HCEC 1CT (cell line): Measurements from ENCODE around the gene PLEKHA8.
A peak's percentile ranks its signal among the peaks of the same experiment; 100 is the strongest.

Experiments used
- DNase-seq: peaks from one replicate; pipeline ENCODE4 v3.0.0-alpha.2; 2017

The PLEKHA8 gene

DNA sequence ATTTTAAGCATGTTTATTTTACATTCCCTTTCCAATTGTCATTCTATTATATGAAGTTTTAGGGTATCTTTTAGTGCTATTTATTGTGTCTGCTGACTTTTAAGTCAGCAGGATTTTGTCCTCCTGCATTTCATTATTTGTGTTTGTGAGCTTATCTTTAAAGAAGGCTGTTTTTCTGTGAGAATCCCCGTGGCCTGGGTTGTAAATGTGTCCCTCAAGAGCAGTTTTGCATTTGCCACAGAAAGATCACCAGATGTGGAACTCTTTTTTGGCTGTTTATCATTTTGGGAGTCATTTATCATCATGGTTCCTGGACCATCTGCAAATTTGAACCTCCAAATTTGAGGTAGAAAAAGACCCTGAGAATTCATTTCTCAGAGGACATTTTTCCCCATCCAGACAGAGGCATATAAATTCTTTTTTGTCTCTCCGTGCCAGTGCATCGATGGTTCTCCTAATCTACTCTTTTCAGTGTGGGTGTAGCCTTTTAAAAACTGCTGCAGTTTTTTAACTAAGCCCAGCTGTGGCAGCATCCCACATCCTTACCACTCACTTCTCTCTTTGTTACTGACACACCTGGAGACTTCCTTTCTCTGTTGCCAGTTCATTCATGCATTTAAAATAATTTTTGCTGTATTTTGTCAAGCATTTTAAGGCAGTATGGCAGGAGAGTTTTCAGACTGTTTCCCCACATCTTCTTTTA is 86.5 kb downstream of the PLEKHA8 start:
- no peak for DNase-seq

DNA sequence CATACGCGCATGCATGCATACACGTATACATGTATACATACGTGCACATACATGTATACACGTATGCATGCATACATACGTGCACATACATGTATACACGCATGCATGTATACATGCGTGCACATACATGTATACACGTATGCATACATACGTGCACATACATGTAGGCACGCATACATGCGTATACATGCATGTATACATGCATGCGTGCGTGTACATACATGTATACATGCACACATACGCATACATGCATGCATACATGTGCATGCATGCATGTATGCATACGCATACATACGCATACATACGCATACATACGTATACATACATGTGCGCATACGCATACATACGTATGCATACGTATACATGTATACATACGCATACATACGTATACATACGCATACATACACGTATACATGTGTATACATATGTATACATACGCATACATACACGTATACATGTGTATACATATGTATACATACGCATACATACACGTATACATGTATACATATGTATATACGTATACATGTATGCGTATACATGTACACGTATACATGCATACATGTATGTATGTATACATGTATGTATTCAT is 87.6 kb downstream of the PLEKHA8 start:
- DNase-seq, result no peak

DNA sequence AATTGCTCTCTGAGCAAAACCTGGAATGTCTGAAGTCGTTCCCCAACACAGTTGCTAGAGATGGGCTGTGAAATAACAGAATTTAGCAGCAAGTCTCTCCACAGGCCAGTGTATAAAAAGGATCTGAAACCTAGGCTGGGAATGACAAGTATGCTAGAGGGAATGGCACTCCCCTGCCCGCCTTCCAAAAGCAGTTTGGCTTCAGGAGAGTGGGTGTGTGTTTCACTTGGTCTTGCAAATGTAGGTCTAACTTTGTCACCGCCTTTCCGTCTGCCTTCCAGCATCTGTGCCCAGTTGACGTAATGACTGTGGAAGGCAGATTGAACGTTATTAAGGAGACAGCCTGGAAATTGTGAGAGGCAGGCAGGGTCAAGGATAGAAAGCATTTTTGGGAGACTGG is 88.6 kb downstream of the PLEKHA8 start:
- no peak for DNase-seq

DNA sequence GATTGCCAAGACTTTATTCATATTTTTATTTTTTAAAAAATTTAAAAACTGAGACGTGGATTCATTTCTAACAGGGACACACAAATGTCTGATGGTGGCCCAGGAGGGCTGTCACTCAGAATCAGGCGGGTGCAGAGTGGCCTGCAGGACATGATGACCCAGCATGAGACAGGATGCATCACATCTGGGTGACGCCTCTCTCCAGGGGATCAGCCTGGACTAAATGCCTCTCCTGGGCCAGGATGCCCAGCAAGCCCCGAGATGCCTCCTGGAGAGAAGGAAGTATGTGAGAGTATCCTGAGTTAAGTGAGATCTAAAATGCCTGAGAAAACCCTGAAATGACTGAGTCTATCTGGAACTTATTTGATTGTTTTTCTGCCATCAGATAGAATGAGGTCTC is 89.7 kb downstream of the PLEKHA8 start:
- DNase-seq, result no peak

DNA sequence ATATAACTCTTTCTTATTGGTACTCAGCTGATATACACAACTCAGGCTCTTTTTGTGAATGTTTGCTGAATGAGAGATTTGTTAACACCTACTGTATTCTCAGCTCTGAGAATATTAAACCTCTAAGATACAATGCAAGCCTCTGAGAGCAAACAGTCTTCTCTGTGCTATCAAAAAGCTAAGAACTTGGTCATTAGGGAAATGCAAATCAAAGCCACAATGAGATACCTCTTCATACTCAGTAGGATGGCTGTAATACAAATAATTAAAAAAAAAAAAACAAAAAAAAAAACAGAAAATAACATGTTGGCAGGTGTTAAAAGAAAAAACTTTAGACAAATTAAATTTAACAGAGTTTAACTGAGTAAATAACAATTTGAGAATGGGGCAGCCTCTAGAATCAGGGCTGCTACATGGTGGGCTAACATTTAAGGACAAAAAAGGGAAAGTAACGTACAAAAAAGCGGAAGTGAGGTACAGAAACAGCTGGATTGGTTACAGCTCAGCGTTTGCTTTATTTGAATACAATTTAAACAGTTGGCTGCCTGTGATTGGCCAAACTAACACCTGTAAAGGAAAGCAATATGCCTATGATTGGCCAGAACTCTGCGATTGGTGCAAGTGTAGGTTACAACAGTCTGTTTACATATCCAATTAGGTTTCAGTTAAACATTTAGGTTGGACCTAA is 91.8 kb downstream of the PLEKHA8 start:
- no peak for DNase-seq

DNA sequence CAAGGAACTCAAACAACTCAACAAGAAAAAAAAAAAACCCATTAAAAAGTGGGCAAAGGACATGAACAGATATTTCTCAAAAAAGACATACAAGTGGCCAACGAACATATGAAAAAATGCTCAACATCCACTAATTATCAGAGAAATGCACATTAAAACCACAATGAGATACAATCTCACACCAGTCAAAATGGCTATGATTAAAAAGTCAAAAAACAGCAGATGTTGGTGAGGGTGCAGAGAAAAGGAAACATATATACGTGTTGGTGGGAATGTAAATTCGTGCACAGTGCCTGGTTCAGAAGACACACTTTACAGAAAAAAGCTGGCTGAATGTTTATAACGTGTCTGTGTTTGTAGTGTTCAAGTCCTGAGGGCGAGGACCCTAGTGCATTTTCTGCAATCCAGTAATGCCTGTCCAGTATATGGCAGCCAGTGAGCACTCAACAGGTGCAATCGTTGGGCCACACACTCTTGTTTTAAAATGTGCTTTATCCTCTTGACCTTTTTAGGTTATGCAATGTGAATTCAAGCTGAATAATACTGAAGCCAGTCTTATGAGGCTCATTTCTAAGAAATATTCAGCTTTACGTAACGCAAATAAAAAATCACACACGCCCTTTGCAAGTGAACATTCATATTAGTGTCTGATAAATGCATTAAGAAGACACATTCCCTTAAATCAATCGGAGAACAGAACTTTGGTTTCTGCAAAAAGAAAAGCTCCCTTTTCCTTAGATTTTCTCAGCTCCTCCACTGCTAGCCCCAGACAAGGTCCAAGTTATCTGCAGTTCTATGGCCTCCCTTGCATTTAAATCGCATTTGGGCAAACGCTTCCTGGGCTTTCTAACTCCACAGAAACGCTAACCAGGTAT is 105.8 kb downstream of the PLEKHA8 start:
- DNase-seq, result no peak

DNA sequence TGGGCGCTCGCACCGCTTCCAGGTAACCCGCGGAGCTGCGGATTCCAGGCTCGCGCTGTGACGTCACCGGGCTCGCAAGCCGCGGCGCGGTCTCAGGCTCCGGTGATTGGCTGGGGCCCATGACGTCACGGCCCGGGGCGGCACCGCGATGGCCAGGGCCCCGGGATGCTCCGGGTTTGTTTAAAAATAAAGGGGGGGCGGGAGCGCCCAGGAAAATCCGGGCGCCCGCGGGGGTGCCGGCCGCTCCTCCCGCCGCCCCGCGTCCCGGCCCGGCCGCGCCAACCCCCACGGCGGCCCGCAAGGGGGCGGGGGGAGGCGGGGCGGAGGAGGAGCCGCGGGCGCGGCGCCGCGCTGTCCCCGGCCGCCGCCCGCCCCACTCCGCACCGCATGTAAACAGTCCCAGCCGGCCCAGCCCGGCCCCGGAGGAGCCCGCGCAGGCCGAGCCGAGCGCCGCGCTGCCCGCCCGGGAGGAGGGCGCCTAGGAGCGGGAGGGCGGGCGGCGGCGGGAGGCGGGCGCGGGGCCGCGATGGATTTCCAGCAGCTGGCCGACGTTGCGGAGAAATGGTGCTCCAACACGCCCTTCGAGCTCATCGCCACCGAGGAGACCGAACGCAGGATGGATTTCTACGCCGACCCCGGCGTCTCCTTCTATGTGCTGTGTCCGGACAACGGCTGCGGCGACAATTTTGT is 106.5 kb downstream of the PLEKHA8 start, which contains the start of gene MTURN:
MTURN (plus strand) TSS at position 376 of the 690 bp plus-strand sequence; CDS start at position 527, 151 bp downstream.
- DNase-seq, result peak; percentile 91

DNA sequence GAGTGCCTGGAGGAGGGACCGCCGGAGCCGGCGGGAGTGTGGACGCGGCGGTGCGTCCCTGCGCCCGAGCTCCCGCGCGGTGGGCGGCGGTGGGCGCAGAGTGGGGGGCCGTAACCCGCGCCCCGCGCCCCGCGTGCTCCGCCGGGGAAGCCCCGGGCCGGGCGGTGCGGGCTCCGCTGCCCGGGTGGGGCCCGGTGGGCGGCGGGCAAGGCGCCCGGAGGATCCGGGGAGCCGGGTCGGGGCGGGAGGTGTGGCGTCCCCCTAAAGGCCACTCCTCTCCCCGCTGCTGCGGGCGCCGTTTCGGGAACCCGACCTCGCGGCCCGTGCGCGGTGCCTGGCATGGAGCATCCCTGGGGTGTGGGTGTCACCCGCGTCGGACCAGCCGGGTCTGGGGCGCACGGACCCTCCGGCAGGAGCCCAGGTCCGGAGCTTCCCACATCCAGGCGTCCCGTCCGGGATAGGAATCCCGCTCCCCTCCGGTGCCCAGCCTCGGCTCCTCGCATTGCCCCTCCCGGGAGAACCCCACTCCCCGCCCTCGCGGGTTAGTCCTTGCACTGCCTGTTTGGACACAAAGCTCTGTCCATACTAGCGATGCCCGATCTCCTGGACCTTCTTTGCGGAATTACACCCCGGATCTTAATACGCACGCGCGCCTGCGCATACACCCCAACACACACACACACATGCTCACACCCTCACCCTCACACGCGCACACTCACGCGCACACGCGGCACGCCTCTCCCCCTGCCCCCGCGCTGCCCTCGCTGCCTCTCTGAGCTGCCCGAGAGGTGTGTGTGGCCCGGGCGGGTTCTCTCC is 107.3 kb downstream of the PLEKHA8 start:
- DNase-seq, result peak; percentile 74

DNA sequence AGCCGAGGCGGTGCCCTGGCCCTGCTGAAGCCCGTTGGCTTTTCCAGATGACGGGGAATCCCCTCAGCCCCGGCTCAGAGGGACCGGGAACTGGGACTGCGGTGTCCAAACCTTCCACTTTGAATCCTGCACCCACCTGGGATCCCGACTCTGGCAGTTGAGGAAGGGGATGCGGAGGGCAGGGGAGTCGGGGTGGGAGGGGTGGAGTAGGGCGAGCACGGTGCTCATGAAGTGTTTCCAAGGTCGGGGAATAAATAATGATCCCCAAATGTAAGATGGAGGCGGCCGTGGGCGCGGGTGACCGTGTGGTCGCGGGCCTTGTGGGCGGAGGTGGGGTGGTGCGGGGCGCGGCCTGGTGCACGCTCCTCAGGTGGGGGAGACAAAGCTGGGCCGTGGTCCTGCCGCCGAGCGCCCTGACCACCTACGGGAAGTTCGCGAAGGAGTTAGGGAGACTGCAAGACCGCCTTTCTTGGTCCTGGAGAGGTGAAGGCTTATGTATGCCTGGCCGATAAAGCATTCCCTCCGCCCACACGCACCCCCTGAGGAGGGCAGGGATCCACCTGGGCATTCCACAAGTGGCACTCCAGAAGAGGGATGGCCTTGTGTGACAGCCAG is 108.0 kb downstream of the PLEKHA8 start:
- no peak for DNase-seq

DNA sequence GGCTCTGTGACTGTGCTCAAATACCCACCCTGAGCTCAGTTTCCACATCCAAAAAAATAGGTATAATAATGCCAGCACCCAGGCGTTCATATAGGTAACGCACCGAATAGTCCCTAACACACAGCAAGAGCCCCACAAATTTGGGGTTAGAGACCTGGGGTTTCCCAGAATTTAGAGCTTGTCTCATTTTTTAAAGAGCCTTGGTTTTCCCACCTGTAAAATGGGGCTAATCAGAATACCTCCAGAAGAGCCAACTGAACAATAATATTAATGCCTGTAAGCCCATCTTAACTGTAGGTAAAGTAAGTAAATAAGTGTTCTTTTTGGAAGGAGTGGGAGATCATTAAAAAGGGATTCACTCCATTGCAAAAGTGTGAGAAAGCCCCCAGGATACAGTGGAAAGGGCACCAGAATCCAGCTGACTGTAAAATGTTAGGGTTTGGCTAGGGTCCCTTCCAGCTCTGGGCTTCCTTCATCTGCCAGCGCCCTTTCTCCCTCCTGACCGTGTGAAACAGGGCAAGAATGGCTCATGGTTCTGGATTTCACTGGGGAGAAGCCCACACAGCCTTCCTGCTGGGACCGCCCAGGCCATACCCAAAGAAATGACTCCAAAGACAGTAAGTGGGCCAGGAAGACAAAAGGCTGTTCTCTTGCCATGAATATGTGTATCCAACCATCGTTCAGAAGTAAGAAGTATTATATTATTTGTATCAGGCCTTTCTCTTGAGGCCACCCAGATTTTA is 108.7 kb downstream of the PLEKHA8 start:
- no peak for DNase-seq

DNA sequence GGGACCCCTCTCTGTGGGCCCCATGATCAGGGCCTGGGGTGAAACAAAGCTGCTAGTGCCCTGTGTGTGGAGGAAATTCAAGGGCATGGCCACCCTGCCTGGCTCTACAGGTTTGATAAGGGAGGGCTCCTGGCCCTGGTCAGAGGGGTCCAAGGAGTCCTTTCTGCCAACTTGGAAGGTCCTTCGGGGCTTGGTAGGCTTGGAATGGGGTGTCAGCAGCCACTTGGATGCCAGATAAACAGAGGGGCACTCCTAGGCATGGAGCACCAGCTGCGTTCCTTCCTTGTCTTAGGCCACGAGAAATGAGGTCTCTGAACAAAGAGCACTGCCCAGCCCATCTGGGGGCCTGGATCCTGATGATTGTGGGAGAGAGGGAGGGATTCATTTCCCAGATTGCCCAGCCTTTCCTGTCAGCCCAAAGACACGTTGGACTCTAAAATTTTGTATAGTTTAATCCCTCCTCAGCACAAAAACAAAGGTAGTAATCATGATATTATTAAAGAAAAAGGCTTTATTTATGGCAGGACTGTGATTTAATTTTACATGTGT is 111.7 kb downstream of the PLEKHA8 start:
- no peak for DNase-seq

DNA sequence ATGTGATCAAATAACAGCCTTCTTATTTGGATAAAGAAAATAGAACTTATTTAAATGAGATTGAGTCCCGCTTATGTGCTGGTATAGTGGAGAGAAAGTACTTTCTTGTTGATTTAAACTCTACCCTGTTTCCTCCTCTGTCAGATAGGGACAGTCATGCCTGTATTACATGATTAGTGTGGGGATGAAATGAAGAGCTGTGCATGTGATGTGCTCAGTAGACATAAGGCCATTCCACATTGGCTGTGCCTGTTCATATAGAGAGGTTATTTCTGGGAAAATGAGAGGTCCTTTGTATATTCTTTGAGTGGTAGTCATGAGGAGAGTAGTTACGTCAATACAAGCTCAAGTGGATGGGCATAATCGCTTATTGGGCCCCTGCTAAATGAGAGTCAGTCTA is 112.2 kb downstream of the PLEKHA8 start:
- DNase-seq, result no peak

DNA sequence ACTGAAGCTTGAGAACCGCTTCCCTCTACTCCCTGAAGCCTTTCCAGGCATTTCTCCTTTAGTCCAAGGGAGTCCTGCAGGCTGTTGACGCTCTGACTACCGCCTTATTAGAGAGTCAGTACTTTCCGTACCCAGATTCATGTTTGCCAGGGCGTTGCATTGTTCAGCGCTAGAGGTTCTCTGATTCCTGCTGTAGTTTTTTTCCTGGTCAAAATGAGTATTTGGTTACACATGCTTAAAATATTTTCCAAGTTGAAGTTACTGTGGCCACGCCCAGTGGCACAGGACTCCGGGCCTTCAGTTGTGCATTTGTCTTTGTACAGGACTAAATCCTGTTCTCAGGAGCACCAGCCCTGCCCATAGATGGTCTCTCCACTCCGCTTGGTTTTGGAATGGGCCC is 114.5 kb downstream of the PLEKHA8 start:
- peak; percentile 58 for DNase-seq

DNA sequence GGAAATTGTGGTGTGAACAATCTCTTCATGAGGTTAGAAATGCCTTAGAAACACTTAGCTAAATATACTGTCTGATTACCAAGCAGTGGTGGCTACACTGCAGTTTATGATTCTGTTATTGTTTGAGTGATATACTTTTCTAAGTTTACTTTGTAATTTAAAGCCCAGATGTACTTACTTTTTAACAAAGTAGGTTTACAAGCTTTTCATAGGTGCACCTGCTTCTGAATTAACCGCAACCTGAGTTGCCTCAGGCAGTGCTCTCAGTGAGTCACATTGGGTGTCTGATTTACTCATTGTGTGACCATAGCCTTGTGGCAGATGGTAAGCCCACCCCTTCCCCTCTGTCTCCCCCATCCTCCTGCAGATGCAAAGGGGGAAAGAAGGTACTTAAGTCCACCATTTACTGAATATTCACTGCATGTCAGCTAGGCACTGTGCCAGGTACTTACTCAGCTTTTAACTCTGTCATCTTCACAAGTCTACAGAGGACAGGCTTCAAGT is 115.6 kb downstream of the PLEKHA8 start:
- peak; percentile 30 for DNase-seq

DNA sequence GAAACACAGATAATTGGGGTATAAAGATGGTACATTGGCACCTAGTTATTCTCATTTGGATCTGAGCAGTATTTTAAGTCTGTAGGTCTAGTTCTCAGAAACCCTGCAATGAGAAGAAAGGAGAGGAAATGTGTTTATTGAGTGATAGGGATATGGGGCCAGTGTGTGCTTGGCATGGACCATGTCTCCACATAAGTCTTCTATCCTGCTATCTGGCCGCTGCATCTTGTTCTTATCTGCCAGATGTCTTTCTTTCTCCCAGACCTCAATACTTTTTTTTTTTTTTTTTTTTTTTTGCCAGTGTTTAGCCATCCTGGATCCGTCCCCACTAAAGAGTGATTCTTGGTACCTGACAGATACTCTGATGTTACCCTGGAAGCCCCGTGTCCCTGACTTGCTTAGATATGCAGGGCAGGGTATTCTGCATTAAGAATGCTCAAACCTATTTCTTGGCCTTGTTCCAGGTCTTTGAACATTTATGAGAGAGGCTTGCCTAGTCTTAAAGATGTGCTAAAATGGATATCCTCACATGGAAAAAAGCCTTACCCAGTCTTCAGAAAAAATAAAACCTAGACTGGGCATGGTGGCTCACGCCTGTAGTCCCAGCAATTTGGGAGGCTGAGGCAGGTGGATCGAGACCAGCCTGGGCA is 116.6 kb downstream of the PLEKHA8 start:
- DNase-seq, result no peak

DNA sequence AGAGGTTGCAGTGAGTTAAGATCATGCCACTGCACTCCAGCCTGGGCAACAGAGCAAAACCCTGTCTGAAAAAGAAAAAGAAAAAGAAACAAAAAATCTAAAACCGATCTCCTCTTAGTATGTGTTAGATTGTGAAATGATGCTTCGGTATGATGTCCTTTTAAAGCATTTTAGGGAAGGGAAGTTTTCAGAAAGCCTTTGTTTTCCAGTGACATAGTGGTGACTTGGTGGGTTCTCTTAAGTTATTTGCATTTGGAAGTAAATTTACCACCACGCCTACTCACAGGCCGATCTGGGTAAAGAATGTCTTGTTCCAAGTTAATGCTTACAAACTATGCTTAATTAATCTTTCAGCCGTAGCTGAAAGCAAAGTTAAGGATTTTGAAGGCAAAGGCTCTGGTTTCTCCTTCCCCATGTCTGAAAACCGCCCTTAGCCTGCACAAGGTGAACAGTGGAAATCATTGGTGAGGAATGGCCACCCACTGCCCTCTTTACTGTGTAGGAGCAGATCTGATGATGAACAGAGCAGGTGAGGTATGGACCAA is 117.3 kb downstream of the PLEKHA8 start:
- DNase-seq, result no peak

DNA sequence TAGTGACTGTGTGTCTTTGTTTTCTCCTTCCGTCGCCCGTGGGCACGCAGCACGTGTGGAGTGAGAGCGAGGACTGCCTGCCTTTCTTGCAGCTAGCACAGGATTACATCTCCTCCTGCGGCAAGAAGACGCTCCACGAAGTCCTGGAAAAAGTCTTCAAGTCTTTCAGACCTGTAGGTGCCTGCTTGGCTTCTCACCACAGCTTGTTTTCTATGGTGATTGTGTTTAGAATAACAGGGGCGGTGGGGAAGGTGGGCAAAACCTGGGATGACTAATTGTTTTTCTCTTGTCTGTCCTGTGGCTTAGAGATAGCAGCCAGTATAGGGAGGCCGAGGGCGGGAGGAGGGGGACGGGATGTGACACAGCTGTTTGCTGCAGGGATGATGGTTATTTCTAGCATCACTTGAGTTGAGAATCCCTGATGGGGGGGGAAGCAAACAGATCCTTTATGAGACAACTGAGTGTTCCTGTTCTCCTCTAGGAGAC is 118.0 kb downstream of the PLEKHA8 start:
- no peak for DNase-seq

DNA sequence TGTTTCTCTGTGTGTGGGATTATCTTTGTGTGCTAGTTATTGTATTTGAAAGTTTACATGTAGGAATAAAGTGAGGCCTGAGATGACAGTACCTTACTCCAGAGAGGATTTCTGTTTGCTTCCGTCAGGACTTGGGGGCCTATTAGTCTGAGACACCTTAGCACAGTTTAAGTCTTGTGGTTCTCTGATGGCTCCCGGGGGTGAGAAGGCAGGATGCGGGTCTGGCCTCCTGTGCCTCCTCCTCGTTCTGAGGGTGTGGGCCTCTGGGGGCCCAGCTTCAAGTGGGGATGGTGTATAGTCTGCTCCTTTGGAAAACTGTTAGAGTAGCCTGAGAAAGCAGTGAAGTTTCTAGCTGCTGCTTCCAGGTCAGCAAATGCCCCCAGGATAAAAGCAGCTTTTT is 119.0 kb downstream of the PLEKHA8 start:
- DNase-seq, result no peak

DNA sequence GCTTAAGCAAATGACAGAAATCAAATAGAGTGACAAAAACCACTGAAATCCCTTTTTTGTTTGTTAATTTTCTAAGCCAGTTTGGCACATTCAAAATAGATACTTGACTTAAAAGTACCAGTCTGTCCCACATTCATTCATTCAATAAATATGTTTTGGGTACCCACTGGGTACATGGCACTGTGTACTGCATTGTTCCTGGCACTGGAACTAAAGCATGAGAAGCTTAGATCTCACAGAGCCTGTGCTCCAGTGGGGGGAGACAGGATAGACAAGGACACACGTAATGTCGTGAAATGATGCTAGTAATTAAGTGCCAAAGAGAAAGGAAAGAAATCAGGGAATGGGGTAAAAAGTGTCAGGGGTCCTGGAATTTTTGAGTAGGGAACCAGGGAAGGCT is 119.6 kb downstream of the PLEKHA8 start:
- no peak for DNase-seq
